Neural progenitor cell (in vitro differentiated cells): ENCODE measurements around the gene RPL18. TPM values are rescaled to one million over a fixed set of nuclear protein-coding genes. Genes with fewer than 3 reads are reported as not detected.

Experiments used
- DNase-seq: peaks from one replicate; pipeline ENCODE4 v3.0.0-alpha.2; 2016; ENCODE audit warnings: low spot score
- H2AFZ ChIP-seq: fragments of 200-600 bp; sonication (generic); replicated peaks from 2 replicates; pipeline ENCODE4 v1.6.1; 2016; ENCODE audit warnings: antibody characterized with exemption
- H3F3A ChIP-seq: fragments of 200-600 bp; sonication (generic); 2 replicates; pipeline ENCODE4 v1.6.1; 2016; ENCODE audit warnings: antibody characterized with exemption, low read depth
- H3K27ac ChIP-seq: fragments of 200-600 bp; sonication (generic); 2 replicates; pipeline ENCODE4 v1.5.1; 2016; ENCODE audit warnings: mild to moderate bottlenecking
- H3K27me3 ChIP-seq: fragments of 200-600 bp; sonication (generic); 2 replicates; pipeline ENCODE4 v1.6.1; 2016; ENCODE audit warnings: mild to moderate bottlenecking, moderate library complexity
- H3K36me3 ChIP-seq: fragments of 200-600 bp; sonication (generic); 2 replicates; pipeline ENCODE4 v1.5.1; 2016
- H3K4me1 ChIP-seq: fragments of 200-600 bp; sonication (generic); 2 replicates; pipeline ENCODE4 v1.6.1; 2016; ENCODE audit warnings: mixed run types
- H3K4me2 ChIP-seq: fragments of 200-600 bp; sonication (generic); 2 replicates; pipeline ENCODE4 v1.6.1; 2016
- H3K4me3 ChIP-seq: fragments of 200-600 bp; sonication (generic); 2 replicates; pipeline ENCODE4 v1.5.1; 2016
- H3K79me2 ChIP-seq: fragments of 200-600 bp; sonication (generic); 2 replicates; pipeline ENCODE4 v1.6.1; 2016; ENCODE audit warnings: low read depth
- H3K9ac ChIP-seq: fragments of 200-600 bp; sonication (generic); 2 replicates; pipeline ENCODE4 v1.6.1; 2016
- H3K9me3 ChIP-seq: fragments of 200-600 bp; sonication (generic); 2 replicates; pipeline ENCODE4 v1.5.1; 2016; ENCODE audit warnings: low read depth
- H4K20me1 ChIP-seq: fragments of 200-600 bp; sonication (generic); 2 replicates; pipeline ENCODE4 v1.6.1; 2016; ENCODE audit warnings: low read depth
- H3K27ac Mint-ChIP-seq: 3 replicates; pipeline ENCODE4 v1.8.0; 2021; ENCODE audit warnings: mixed read lengths
- H3K27me3 Mint-ChIP-seq: 2 replicates; pipeline ENCODE4 v1.8.0; 2022; ENCODE audit warnings: low read depth, mild to moderate bottlenecking, inconsistent platforms, moderate library complexity, mixed read lengths; ENCODE audit not compliant: insufficient read depth
- H3K36me3 Mint-ChIP-seq: 3 replicates; pipeline ENCODE4 v1.8.0; 2021; ENCODE audit warnings: mixed read lengths
- H3K4me1 Mint-ChIP-seq: 3 replicates; pipeline ENCODE4 v1.8.0; 2021; ENCODE audit warnings: mixed read lengths
- H3K4me3 Mint-ChIP-seq: 3 replicates; pipeline ENCODE4 v1.8.0; 2021; ENCODE audit warnings: mild to moderate bottlenecking, moderate library complexity, mixed read lengths
- H3K9me3 Mint-ChIP-seq: 3 replicates; pipeline ENCODE4 v1.8.0; 2020; ENCODE audit warnings: mixed read lengths
- CTCF ChIP-seq: fragments of 200-600 bp; sonication (generic); IDR thresholded peaks from 2 replicates; pipeline ENCODE4 v1.5.1; 2017; ENCODE audit warnings: antibody characterized with exemption, mild to moderate bottlenecking
- EZH2 ChIP-seq: fragments of 200-600 bp; sonication (generic); IDR thresholded peaks from 2 replicates; pipeline ENCODE4 v1.6.1; 2017; ENCODE audit warnings: antibody characterized with exemption, mild to moderate bottlenecking, moderate library complexity
- EZH2phosphoT487 ChIP-seq: fragments of 200-600 bp; sonication (generic); IDR thresholded peaks from 2 replicates; pipeline ENCODE4 v1.6.1; 2017; ENCODE audit warnings: antibody characterized with exemption
- total RNA-seq: library from RNA; depleted of rRNA; stranded (reverse); fragments of >200 nt; gene quantifications from 2 replicates; pipeline ENCODE4 v1.2.3, GENCODE V29; 2015; ENCODE audit warnings: low replicate concordance

Gene RPL18
- total RNA-seq, 1 donor from 2014 or later = 1,962 TPM

- no peak overlapping the region for H3K27ac ChIP-seq
- H3K79me2 ChIP-seq = no peaks in the 10 kb centered on the region
- peaks cover 23% of the 10 kb centered on the region for H3F3A ChIP-seq
- Mint-ChIP-seq H3K4me1 (peaks cover 49% of the 10 kb centered on the region), H3K27ac (no peak overlapping the region), H3K4me3 (peak overlapping the region; percentile 13), H3K9me3 (no peaks in the 10 kb centered on the region), H3K36me3 (no peaks in the 10 kb centered on the region), H3K27me3 (peaks cover 19% of the 10 kb centered on the region)
- H3K4me1 ChIP-seq = peaks cover 10% of the 10 kb centered on the region
- DNase-seq = peak; percentile 56
- H4K20me1 ChIP-seq = no peaks in the 10 kb centered on the region
- H3K4me3 ChIP-seq = no peak overlapping the region
- H3K27me3 ChIP-seq = peaks cover 22% of the 10 kb centered on the region
- TF ChIP-seq CTCF = no peak
- no peak for TF ChIP-seq EZH2phosphoT487
- no peak for TF ChIP-seq EZH2
- no peak overlapping the region for H3K9ac ChIP-seq
- no peaks in the 10 kb centered on the region for H3K36me3 ChIP-seq
- H3K9me3 ChIP-seq = no peaks in the 10 kb centered on the region
- H2AFZ ChIP-seq = no peak overlapping the region
- H3K4me2 ChIP-seq = no peak overlapping the region
Observed at GRCh38 chr19:48569814-48570213, 49.2 kb downstream of the RPL18 start.

GRCh38 chr19:48568345-48568886 lies 50.6 kb downstream of the RPL18 start:
- Histone ChIP-seq H4K20me1 (no peaks in the 10 kb centered on the region), H3K9me3 (no peaks in the 10 kb centered on the region), H3K27ac (no peak overlapping the region), H3F3A (peaks cover 20% of the 10 kb centered on the region), H3K79me2 (no peaks in the 10 kb centered on the region), H2AFZ (peak overlapping the region; percentile 60), H3K27me3 (peaks cover 22% of the 10 kb centered on the region), H3K4me2 (peak overlapping the region; percentile 49), H3K4me1 (peaks cover 7% of the 10 kb centered on the region), H3K4me3 (no peak overlapping the region), H3K36me3 (no peaks in the 10 kb centered on the region), H3K9ac (no peak overlapping the region)
- H3K9me3 Mint-ChIP-seq = no peaks in the 10 kb centered on the region
- TF ChIP-seq EZH2 = no peak
- TF ChIP-seq CTCF = no peak
- peak overlapping the region; percentile 29 for H3K27ac Mint-ChIP-seq
- peaks cover 37% of the 10 kb centered on the region for H3K4me1 Mint-ChIP-seq
- no peak overlapping the region for H3K4me3 Mint-ChIP-seq
- H3K36me3 Mint-ChIP-seq = no peaks in the 10 kb centered on the region
- H3K27me3 Mint-ChIP-seq = peaks cover 20% of the 10 kb centered on the region
- peak; percentile 26 for DNase-seq

Other genes with a start within 250 kb of the RPL18 start
- 106 and 161 TPM in 2 replicates for gene KDELR1, start 227.6 kb downstream of the RPL18 start, total RNA-seq
- gene GRIN2D, start 225.5 kb downstream of the RPL18 start, total RNA-seq = 0.28 and 0.45 TPM in 2 replicates
- gene GRWD1, start 173.2 kb downstream of the RPL18 start, total RNA-seq = 10.6 and 31.5 TPM in 2 replicates
- 0.69 and 0.74 TPM in 2 replicates for gene KCNJ14, start 163.6 kb downstream of the RPL18 start, total RNA-seq
- gene CYTH2, start 149.8 kb downstream of the RPL18 start, total RNA-seq = 50.3 and 107 TPM in 2 replicates
- 0.02 and 3.5 TPM in 2 replicates for gene LMTK3, start 107.3 kb downstream of the RPL18 start, total RNA-seq
- gene SULT2B1, start 67.0 kb downstream of the RPL18 start, total RNA-seq = 1.6 TPM in 1 of 2 replicates, not detected in the other
- gene SPACA4, start 12.4 kb downstream of the RPL18 start, total RNA-seq = not detected in 2 replicates
- 0.06 and 2.6 TPM in 2 replicates for gene FAM83E, start 4.1 kb downstream of the RPL18 start, total RNA-seq
- 7.2 and 46.1 TPM in 2 replicates for gene SPHK2, start 328 bp upstream of the RPL18 start, total RNA-seq
- 7.4 and 10.3 TPM in 2 replicates for gene DBP, start 18.2 kb upstream of the RPL18 start, total RNA-seq
- 12.6 and 49.8 TPM in 2 replicates for gene CA11, start 27.0 kb upstream of the RPL18 start, total RNA-seq
- gene NTN5, start 53.8 kb upstream of the RPL18 start, total RNA-seq = 0.87 TPM in 1 of 2 replicates, not detected in the other
- 0.09 and 1.7 TPM in 2 replicates for gene FUT2, start 76.8 kb upstream of the RPL18 start, total RNA-seq
- gene MAMSTR, start 100.5 kb upstream of the RPL18 start, total RNA-seq = 1.2 and 1.4 TPM in 2 replicates
- gene RASIP1, start 121.4 kb upstream of the RPL18 start, total RNA-seq = 0.86 and 3.2 TPM in 2 replicates
- 0.19 and 0.40 TPM in 2 replicates for gene IZUMO1, start 127.7 kb upstream of the RPL18 start, total RNA-seq
- 2.9 and 5.1 TPM in 2 replicates for gene FUT1, start 133.5 kb upstream of the RPL18 start, total RNA-seq
- gene FGF21, start 136.3 kb upstream of the RPL18 start, total RNA-seq = not detected in 2 replicates
- gene BCAT2, start 191.9 kb upstream of the RPL18 start, total RNA-seq = 33.5 and 63.2 TPM in 2 replicates
- 11.2 and 27.6 TPM in 2 replicates for gene HSD17B14, start 217.3 kb upstream of the RPL18 start, total RNA-seq
- gene PLEKHA4, start 249.4 kb upstream of the RPL18 start, total RNA-seq = 6.2 and 6.3 TPM in 2 replicates